ENCODE results near the gene NRXN3.

DNA sequence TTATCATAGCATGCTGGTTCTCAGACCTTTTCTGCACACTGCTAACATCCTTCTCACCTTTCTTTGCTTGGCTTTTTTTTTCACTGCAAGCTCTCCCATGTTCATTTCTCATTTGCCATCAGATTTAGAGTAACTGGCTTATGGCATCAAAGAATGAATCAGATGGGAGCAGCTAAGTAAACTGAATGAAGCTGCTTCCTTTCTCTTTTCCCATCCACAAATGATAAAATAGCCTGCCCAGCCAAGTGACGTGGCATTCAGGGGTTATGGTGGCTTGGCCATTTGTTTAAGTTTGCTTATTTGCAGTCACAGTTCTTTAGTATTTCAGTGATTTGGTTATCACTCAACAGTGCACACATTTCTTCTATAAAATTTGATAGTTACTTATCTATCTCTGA is 1332.6 kb downstream of the NRXN3 start:
- TF ChIP-seq, protein P1, sequence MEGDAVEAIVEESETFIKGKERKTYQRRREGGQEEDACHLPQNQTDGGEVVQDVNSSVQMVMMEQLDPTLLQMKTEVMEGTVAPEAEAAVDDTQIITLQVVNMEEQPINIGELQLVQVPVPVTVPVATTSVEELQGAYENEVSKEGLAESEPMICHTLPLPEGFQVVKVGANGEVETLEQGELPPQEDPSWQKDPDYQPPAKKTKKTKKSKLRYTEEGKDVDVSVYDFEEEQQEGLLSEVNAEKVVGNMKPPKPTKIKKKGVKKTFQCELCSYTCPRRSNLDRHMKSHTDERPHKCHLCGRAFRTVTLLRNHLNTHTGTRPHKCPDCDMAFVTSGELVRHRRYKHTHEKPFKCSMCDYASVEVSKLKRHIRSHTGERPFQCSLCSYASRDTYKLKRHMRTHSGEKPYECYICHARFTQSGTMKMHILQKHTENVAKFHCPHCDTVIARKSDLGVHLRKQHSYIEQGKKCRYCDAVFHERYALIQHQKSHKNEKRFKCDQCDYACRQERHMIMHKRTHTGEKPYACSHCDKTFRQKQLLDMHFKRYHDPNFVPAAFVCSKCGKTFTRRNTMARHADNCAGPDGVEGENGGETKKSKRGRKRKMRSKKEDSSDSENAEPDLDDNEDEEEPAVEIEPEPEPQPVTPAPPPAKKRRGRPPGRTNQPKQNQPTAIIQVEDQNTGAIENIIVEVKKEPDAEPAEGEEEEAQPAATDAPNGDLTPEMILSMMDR (optimal IDR thresholded peaks at IDR 0.05 in 1 of 3, IDR thresholded peaks at IDR 0.05 in 1 of 3, conservative IDR thresholded peaks at IDR 0.05 in 1 of 3; ENCODE audit: extremely low read depth in 1 of 3, insufficient read depth in 2 of 3, low read length in 3 of 3), result no peak
- TF ChIP-seq EZH2 (IDR thresholded peaks at IDR 0.05; ENCODE audit: low read length), result no peak
